ENCODE measurements around the gene SIM1. TPM values are rescaled to one million over a fixed set of nuclear protein-coding genes. Genes with fewer than 3 reads are reported as not detected.

The SIM1 gene
- total RNA-seq, 2 experiments from 2014 or later, result not detected

DNA sequence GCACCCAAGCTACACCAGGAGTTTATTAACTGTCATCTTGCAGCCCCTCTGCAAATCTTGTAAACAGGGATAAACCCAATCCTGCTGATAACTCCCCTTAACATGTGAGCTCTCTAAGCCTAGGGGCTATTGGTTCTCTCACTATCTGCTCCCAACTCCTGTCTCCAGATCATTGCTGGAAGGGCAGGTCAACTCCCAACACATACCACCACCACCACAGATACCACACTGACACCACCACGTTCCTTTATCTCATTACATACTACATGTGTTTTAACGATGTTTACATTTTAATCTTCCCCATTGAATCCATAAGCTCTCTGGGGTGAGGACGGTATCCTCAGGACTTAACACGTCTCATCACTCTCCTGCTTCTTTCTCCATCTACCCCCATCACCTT is 51.8 kb downstream of the SIM1 start:
- no peaks in the 10 kb centered on the region for H3K4me1 ChIP-seq (ENCODE audit: insufficient read depth, low read length)
- ChIA-PET POLR2A (no interaction called here), CTCF (no interaction called here)
- H3K4me3 Mint-ChIP-seq, result no peak overlapping the region
- no peaks in the 10 kb centered on the region for H3K36me3 ChIP-seq (ENCODE audit: insufficient read depth, low read length)
- H3K9me3 ChIP-seq (ENCODE audit: control insufficient read depth in 1 of 2, insufficient read depth in 1 of 2, low read length in 2 of 2), result peaks cover 0 to 3% of the 10 kb centered on the region in 2 experiments
- H3K4me1 Mint-ChIP-seq (ENCODE audit: low read depth), result no peaks in the 10 kb centered on the region
- no peak overlapping the region for H3K27ac ChIP-seq (ENCODE audit: low read depth in 1 of 2, low read length in 2 of 2)
- peaks cover 3 to 13% of the 10 kb centered on the region in 2 experiments for H3K27me3 ChIP-seq (ENCODE audit: control insufficient read depth in 1 of 2, insufficient read depth in 2 of 2, low read length in 2 of 2)
- no peaks in the 10 kb centered on the region for H3K9me3 Mint-ChIP-seq
- peaks cover 23% of the 10 kb centered on the region for H3K27me3 Mint-ChIP-seq
- no peak for DNase-seq
- intact Hi-C loops (cut with DNase I, micrococcal nuclease), result no loop called here
- no peaks in the 10 kb centered on the region for H3K36me3 Mint-ChIP-seq (ENCODE audit: low read depth)
- H3K27ac Mint-ChIP-seq, result no peak overlapping the region
- no peak for TF ChIP-seq CTCF (IDR thresholded peaks at IDR 0.05)
- no peak for ATAC-seq (ENCODE audit: poor library complexity)
- H3K4me3 ChIP-seq (ENCODE audit: low read length), result no peak overlapping the region

GRCh38 chr6:100404051-100404450 is 60.7 kb downstream of the SIM1 start:
- ChIA-PET POLR2A (no interaction called here), CTCF (no interaction called here)
- Histone ChIP-seq H3K27me3 (ENCODE audit: control insufficient read depth in 1 of 2, insufficient read depth in 2 of 2, low read length in 2 of 2) (peaks cover 0 to 3% of the 10 kb centered on the region in 2 experiments), H3K4me1 (ENCODE audit: insufficient read depth, low read length) (no peaks in the 10 kb centered on the region), H3K36me3 (ENCODE audit: insufficient read depth, low read length) (no peaks in the 10 kb centered on the region), H3K27ac (ENCODE audit: low read depth in 1 of 2, low read length in 2 of 2) (no peak overlapping the region), H3K4me3 (ENCODE audit: low read length) (no peak overlapping the region), H3K9me3 (ENCODE audit: control insufficient read depth in 1 of 2, insufficient read depth in 1 of 2, low read length in 2 of 2) (no peaks in the 10 kb centered on the region)
- H3K27me3 Mint-ChIP-seq, result no peaks in the 10 kb centered on the region
- no peak overlapping the region for H3K27ac Mint-ChIP-seq
- ATAC-seq (ENCODE audit: poor library complexity) (no peak), DNase-seq (no peak)
- H3K9me3 Mint-ChIP-seq, result no peaks in the 10 kb centered on the region
- no peaks in the 10 kb centered on the region for H3K4me1 Mint-ChIP-seq (ENCODE audit: low read depth)
- no peak for TF ChIP-seq CTCF (IDR thresholded peaks at IDR 0.05)
- no peak overlapping the region for H3K4me3 Mint-ChIP-seq
- intact Hi-C loops (cut with DNase I, micrococcal nuclease), result no loop called here
- no peaks in the 10 kb centered on the region for H3K36me3 Mint-ChIP-seq (ENCODE audit: low read depth)

DNA sequence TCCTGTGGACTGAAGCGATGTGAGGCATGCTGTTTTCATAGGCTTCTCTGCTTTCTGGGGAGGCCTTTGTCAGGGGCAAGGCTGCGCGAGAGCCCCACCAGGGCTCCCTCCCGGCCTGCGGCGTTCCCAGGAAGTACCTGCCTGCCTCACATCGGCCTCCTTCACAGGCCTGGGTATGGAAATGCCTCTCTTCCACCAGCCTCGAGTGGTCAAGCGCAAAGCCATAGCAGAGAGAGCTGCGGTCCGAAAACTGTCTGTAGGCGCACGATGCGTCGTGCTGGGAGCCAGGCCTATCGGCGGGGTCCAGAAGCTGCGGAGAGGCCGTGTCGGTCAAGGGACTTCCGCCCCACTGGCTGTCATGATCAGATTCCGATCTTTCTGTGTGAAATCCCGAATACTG is 71.2 kb downstream of the SIM1 start:
- no peak for ATAC-seq (ENCODE audit: poor library complexity)
- CTCF ChIA-PET, result no interaction called here

More for the DNA sequence above, 71.2 kb downstream of the SIM1 start:
- Histone ChIP-seq H3K4me1 (ENCODE audit: insufficient read depth, low read length) (no peaks in the 10 kb centered on the region), H3K27ac (ENCODE audit: low read depth in 1 of 2, low read length in 2 of 2) (no peak overlapping the region), H3K9me3 (ENCODE audit: control insufficient read depth in 1 of 2, insufficient read depth in 1 of 2, low read length in 2 of 2) (peaks cover 0 to 5% of the 10 kb centered on the region in 2 experiments), H3K27me3 (ENCODE audit: control insufficient read depth in 1 of 2, insufficient read depth in 2 of 2, low read length in 2 of 2) (peaks cover 0 to 3% of the 10 kb centered on the region in 2 experiments), H3K4me3 (ENCODE audit: low read length) (no peak overlapping the region), H3K36me3 (ENCODE audit: insufficient read depth, low read length) (no peaks in the 10 kb centered on the region)
- intact Hi-C loops (cut with DNase I, micrococcal nuclease), result no loop called here
- DNase-seq, result no peak
- H3K27ac Mint-ChIP-seq, result no peak overlapping the region
- H3K27me3 Mint-ChIP-seq, result no peaks in the 10 kb centered on the region
- POLR2A ChIA-PET, result no interaction called here
- no peak for TF ChIP-seq CTCF (IDR thresholded peaks at IDR 0.05)
- no peaks in the 10 kb centered on the region for H3K36me3 Mint-ChIP-seq (ENCODE audit: low read depth)
- no peaks in the 10 kb centered on the region for H3K4me1 Mint-ChIP-seq (ENCODE audit: low read depth)
- no peak overlapping the region for H3K4me3 Mint-ChIP-seq
- H3K9me3 Mint-ChIP-seq, result no peaks in the 10 kb centered on the region
